GM19455 (cell line): ENCODE measurements around the gene ANAPC2.

Experiments used
- ATAC-seq: cut with Tn5 transposase; IDR thresholded peaks from one replicate; pipeline ENCODE4 v1.9.1; 2021; ENCODE audit not compliant: unreplicated experiment

ANAPC2 gene

DNA sequence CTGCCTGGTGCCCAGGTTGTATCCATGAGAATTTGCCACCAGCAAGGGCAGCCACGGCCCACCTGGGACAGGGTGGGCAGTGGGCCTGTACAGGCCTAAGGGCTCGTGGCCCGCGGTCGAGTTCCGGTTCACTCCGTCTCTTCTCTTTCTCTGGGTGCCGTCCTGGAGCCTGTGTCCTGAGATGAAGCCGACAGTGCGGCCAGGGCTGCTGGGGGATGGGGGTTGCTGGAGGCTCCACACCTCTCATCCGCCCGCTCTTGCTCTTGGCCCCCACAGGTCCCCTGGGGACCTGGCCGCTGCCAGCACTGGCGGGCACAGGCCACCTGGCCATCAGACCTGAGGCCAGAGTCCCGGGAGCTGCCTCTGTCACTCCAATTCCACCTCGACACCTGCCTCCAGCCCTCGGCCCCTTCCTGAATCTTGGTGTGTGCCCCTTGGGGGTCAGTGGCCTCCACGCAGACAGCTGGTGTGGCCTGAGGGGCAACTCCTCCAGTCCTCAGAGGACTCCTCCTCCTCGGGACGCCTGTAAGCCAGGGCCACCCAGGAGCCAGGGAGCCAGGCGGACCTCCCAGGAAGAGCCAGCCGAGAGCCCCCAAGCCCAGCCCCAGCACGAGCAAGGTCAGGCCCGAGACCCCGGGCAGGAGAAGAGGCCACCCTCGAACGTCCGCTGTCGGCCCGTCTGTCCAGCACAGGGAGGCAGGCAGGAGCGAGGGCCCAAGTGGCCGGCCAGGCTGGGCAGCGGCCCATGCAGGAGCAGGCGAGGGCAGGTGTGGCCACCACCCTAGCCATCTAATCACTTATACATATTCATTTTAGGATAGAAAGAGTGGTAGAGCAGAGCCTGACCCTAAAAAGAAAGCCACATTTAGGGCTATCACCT is 23.8 kb downstream of the ANAPC2 start:
- no peak for ATAC-seq

DNA sequence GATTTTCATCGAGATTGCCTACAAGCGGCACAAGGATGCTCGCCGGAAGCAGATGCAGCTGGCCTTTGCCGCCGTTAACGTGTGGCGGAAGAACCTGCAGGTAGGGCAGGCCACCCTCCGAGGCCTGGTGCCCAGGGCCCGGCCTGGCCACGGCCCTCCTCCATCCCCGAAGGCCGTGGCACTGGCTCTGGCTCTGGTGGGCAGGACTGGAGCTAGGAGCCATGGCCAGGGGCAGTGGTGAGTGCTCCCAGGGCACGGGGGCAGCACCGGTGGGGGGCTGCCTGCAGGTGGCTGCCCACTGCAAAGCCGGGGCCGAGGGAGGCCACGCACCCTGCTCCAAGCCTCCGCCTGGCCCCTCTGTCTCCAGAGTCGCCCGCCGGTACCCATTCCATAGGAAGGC is 24.6 kb downstream of the ANAPC2 start:
- ATAC-seq, result no peak

DNA sequence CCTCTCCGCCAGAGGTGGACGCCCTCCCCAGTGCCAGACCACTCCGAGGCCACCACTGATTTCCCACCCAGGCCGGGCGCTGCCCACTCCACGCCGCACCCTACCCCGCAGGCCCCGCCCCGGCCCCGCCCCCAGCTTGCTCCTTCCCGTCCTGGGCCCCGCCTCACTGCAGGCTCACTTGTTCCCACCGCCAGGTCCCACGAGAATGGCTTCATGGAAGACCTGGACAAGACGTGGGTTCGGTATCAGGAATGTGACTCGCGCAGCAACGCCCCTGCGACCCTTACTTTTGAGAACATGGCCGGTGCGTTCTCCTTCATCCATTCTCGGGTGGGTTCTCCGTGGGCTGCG is 25.0 kb downstream of the ANAPC2 start:
- no peak for ATAC-seq

DNA sequence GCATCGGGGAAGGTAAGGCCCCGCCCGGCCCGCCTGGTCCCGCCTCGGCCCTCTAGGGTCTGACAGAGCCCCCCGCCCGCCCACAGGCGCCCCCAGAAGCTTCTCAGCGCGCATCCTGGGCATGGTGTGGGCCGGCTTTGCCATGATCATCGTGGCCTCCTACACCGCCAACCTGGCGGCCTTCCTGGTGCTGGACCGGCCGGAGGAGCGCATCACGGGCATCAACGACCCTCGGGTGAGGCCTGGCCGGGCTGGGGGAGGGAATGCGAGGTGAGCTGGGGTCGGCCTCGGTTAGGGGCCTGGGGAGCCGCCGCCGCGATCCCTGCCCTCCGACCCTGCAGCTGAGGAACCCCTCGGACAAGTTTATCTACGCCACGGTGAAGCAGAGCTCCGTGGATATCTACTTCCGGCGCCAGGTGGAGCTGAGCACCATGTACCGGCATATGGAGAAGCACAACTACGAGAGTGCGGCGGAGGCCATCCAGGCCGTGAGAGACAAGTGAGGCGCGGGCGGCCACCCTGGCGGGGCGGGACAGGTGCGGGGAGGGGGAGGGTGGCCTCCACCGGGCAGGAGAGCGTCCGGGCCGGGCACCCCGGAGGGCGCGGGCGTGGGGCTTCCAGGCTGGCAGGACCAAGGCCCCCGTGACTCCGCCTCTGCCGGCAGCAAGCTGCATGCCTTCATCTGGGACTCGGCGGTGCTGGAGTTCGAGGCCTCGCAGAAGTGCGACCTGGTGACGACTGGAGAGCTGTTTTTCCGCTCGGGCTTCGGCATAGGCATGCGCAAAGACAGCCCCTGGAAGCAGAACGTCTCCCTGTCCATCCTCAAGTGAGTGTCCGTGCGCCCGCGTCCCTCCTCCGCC is 25.6 kb downstream of the ANAPC2 start:
- no peak for ATAC-seq

DNA sequence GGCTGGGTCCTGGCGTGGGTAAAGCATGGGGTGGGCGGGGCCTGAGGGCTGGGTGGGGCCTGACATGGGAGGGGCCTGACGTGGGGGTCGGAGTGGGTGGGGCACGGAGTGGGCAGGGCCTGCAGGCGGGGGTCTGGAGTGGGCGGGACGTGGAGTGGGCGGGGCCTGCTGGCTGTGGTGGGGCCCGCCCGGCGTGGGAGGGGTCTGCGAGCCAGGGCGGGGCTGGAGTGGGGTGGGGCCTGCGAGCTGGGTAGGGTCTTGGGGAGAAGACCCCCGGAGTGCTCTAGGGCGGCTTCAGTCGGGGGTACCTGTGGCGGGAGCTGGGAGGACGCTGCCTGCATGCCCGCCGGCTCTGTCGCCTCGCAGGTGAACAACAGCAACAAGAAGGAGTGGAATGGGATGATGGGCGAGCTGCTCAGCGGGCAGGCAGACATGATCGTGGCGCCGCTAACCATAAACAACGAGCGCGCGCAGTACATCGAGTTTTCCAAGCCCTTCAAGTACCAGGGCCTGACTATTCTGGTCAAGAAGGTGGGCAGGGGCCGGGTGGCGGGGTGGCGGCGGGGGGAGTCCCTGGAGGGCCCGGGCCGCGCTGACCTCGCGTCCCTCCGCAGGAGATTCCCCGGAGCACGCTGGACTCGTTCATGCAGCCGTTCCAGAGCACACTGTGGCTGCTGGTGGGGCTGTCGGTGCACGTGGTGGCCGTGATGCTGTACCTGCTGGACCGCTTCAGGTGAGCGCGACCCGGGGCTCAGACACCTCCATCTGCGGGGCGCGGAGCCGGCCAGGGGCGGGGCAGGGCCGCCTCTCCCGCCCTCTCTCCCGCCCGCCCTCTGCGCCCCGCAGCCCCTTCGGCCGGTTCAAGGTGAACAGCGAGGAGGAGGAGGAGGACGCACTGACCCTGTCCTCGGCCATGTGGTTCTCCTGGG is 26.5 kb downstream of the ANAPC2 start:
- no peak for ATAC-seq

DNA sequence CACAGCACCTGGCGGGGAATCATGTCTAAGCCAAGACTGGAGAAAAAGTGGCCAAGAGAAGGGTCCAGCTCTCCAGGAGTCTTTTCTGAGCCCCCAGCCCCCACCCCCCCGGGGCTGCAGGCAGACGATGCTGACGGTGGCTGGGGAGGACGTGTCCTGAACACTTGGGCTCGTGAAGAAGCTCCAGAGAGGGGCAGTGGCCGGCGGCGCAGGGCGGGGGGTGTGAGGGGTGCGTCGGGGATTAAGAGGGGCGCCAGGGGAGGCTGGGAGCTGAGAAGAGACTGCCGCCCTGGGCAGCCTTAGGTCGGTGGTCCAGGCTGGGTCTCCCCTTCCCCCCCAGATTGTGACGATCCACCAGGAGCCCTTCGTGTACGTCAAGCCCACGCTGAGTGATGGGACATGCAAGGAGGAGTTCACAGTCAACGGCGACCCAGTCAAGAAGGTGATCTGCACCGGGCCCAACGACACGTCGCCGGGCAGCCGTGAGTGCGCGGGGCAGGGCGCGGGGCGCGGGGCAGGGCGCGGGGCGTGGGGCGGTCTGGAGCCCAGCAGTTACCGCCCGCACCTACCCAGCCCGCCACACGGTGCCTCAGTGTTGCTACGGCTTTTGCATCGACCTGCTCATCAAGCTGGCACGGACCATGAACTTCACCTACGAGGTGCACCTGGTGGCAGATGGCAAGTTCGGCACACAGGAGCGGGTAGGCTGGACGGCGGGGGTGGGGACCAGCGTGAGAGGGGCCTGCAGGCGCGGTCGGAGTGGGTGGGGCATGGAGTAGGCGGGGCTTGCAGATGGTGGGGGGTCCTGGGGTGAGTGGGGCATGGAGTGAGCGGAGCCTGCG is 27.4 kb downstream of the ANAPC2 start:
- no peak for ATAC-seq

DNA sequence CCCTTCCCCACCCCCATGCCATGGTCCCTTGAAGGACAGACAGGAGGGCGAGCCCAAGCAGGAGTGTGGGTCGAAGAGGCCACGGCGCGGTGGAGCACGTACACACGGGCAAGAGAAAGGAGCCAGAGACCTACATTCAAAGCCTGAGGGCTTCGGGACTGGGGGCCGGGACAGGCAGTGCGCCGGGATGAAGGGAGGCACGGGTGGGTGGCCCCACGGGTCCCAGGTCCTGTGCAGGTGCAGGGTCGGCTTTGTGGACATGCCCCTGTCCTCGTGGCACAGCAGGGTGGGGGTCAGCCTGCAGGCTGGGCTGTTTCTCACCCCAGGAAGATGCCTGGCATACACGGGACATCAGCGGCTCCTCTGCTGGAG is 28.3 kb downstream of the ANAPC2 start:
- ATAC-seq, result no peak

DNA sequence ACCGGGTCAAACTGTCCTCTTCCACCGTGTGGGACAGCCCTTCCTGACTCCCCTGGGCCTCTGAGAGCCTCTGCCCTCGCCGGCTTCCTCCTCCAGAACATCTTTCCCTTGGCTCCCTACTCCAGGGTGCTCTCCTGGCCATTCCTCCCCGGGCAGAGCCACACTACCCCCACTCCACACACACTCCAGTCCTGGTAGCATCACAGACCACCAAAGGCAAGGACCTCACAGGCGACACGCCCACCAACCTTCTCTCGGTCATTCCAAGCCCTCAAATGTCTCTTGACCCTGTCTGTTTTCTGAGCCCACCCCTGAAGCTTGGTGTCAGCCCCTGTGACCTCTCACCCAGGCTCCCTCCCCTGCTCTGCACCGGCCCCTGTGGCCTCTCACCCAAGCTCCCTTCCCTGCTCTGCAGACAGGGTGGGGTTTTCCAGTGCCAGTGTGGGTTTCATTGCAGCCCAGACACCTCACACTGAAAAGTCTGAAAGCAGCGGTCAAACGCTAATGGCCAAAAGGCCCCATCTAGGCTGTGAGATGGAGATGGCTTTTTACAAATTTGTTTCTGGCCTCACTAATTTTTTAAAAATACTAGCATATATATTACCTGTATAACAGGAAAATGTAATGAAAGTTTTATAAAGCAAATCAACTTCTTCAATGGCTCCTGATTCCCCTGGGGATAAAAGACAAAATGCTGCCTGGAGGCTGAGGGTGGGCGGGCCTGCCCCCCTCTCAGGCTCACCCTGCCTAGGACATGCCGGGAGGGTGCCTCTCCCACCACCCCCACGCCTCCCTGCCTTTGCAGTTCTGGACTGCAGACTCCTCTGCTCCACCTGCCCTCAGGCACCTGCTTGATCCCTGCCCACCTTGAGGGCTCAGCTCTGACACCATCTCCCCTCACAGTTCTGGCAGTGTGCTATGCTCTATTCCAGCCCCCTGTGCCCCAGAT is 29.0 kb downstream of the ANAPC2 start:
- ATAC-seq, result no peak

DNA sequence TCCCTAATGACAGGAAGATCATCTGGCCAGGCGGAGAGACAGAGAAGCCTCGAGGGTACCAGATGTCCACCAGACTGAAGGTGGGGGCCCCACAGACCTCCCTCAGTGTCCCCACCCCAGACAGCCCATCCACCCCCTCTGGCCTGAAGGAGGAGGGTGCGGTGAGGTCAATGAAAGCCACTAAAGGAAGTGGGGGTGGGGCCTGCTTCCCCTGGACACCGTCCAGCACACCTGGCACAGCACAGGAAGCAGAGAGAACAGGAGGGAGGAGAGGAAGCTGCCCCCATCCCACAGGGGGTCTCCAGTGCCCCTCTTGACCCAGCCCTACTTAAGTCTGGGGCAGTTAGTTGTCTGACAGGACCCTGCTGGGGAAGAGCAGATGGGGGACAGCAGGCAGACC is 29.7 kb downstream of the ANAPC2 start:
- ATAC-seq, result no peak

DNA sequence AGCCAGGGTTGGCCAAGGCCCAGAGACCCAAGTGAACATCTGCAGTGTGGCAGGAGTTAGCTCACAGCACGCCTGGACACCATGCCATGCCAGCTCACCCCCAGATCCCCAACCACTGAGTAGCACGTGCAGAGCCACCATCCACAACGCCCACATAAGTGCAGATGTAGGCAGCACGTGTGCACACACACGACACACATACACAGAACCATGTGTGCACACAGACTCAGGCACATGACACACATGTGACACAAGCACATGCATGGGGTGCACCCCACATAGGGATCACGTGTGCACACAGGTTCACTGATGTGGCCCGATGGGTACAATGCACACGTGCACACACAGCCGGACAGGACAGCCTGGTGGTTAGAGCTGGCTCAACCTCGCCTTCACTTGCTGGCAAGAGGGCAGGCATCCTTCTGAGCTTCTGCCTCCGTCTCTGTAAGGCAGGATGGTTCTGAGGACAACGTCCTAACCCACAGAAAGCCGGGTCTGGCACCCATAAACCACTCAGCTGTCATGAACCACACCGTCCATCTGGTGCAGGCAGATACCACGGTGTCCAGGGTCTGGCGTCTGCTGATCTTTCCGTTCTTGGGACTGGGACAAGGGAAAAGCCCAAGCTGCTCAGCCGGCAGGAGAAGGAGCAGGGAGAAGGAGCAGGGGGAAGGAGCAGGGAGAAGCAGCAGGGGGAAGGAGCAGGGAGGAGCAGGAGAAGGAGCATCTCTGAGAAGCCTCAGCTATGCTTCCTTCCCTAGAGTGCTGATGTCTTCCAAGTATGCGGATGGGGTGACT is 30.5 kb downstream of the ANAPC2 start:
- no peak for ATAC-seq

DNA sequence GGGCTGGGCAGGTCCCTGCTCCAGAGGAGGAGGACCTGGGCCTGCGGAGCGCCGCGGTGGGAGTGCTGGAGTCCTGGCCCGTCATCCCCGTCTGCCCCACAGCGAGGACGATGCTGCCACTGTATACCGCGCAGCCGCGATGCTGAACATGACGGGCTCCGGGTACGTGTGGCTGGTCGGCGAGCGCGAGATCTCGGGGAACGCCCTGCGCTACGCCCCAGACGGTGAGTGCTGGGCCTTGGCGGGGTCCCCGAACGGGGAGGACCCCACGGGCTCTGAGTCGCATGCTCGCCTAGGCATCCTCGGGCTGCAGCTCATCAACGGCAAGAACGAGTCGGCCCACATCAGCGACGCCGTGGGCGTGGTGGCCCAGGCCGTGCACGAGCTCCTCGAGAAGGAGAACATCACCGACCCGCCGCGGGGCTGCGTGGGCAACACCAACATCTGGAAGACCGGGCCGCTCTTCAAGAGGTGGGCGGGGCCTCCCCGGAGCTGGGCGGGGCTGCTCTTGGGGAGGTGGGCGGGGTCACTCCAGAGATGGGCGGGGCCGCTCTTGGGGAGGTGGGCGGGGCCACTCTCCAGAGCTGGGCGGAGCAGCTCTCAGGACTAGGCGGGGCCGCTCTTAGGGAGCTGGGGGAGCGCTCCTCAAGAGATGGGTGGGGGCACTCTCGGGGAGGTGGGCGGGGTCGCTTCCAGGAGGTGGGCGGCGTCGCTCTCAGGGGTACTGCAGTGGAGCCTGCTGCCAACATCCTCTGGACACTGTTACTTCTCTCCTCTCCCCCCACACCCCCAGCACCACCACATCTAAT is 31.6 kb downstream of the ANAPC2 start:
- no peak for ATAC-seq

DNA sequence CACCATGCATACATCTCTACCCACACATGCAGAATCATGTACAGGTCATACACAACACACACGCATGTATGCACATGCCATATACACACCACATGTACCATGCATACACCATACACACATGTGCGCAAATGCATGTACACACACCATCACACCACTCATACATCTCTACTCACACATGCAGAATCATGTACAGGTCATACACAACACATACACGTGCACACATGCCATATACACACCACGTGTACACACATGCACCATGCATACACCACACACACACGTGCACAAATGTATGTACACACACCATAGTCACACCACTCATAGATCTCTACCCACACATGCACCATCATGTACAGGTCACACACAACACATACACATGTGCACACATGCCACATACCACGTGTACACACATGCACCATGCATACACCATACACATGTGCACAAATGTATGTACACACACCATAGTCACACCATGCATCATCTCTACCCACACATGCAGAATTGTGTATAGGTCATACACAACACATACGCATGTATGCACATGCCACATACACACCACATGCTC is 35.4 kb downstream of the ANAPC2 start:
- ATAC-seq, result no peak

DNA sequence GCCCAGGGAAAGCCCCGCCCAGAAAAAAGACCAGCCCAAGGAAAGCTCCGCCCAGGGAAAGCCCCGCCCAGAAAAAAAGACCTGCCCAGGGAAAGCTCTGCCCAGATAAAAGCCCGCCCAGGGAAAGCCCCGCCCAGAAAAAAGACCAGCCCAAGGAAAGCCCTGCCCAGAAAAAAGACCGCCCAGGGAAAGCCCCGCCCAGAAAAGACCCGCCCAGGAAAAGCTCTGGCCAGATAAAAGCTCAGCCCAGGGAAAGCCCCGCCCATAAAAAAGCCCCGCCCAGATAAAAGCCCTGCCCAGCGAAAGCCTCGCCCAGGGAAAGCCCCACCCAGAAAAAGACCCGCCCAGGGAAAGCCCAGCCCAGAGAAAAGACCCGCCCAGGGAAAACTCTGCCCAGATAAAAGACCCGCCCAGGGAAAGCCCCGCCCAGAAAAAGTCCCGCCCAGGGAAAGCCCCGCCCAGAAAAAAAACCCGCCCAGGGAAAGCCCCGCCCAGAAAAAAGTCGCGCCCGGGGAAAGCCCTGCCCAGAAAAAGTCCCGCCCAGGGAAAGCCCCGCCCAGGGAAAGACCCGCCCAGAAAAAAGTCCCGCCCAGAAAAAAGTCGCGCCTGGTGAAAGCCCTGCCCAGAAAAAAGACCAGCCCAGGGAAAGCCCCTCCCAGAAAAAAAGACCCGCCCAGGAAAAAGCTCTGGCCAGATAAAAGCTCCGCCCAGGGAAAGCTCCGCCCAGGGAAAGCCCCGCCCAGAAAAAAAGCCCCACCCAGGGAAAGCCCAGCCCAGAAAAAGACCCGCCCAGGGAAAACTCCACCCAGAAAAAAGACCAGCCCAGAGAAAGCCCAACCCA is 37.5 kb downstream of the ANAPC2 start:
- no peak for ATAC-seq

DNA sequence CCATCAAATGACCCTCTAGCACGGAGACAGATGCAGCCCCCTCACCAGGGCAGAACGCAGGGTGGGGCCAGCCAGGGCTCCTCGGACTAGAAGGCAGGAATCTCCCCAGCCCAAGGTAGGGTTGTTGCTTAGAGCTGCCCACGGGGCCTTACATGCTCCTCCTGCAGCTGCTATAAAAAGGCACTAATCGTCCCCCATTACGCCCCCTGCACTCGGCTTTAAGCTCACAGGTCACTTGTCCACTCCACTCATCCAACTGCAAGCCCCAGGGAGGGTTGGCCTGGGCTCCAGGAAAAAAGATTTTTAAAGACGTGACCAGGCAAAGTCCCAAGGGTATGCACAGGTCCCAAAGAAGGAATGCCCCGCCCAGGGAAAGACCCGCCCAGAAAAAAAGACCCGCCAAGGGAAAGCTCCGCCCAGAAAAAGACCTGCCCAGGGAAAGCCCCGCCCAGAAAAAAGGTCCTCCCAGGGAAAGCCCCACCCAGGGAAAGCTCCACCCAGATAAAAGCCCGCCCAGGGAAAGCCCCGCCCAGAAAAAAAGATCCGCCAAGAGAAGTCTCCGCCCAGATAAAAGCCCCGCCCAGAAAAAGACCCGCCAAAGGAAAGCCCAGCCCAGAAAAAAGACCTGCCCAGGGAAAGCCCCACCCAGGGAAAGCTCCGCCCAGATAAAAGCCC is 38.3 kb downstream of the ANAPC2 start:
- no peak for ATAC-seq

DNA sequence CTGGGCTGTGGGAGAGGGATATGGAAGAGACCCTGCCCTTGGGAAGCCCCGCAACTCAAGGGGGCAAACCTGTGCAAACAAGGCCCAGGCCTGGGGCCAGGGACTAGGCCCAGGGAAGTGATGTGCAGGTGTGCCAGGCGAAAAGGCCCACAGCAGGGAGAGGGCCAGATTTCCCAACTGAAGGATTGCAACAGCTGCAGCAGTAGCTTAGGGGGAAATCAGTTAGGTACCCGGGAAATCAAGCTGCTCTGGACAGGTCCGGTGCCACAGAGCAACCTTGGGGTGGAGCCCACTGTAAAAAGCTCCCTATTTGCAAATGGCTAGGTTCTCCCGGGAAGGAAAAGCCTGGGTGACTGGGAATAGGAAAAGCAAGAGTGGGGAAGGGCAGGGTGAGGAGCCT is 39.0 kb downstream of the ANAPC2 start:
- no peak for ATAC-seq

DNA sequence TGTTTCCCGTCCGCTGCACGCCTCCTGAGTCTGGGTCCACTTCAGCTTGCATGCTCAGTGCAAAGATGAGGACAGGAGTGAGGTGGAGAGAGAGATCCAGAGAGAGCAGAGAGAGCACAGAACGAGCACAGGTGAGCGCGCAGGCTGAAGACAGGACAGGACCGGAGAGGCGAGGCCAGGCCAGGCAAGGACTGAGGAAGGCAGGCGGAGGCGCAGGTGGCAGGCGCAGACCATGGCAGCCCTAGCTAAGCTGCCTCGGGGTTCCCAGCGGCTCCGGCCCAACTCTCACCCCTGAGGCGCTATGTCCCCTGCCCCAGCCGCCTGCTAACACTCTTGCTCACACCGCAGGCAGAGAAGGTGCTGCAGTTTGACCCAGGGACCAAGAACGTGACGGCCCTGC is 39.7 kb downstream of the ANAPC2 start:
- ATAC-seq, result no peak
